Smooth muscle cell (in vitro differentiated cells): ENCODE results near the gene RNU6-9. TPM values are rescaled to one million over a fixed set of nuclear protein-coding genes. Genes with fewer than 3 reads are reported as not detected.
"Not testable (repeated sequence)": the region's sequence is repeated elsewhere in the genome, so short reads cannot be mapped to it uniquely, and the experiment has no call there.

ENCODE experiments used
- DNase-seq: peaks from one replicate; lab custom pipeline; 2025; ENCODE audit not compliant: unreplicated experiment; lab: John Stamatoyannopoulos, UW
- H2AFZ ChIP-seq: fragments of 200-600 bp; sonication (generic); 2 replicates; pipeline ENCODE4 v1.6.0; 2016; ENCODE audit warnings: antibody characterized with exemption, low read depth, mild to moderate bottlenecking
- H3F3A ChIP-seq: fragments of 200-600 bp; sonication (generic); 2 replicates; pipeline ENCODE4 v1.6.0; 2017; ENCODE audit warnings: antibody characterized with exemption, low read depth
- H3K27ac ChIP-seq: fragments of 200-600 bp; sonication (generic); 2 replicates; pipeline ENCODE4 v1.5.1; 2016; ENCODE audit warnings: low read depth, mild to moderate bottlenecking
- H3K27me3 ChIP-seq: fragments of 200-600 bp; sonication (generic); 2 replicates; pipeline ENCODE4 v1.6.1; 2016; ENCODE audit warnings: low read depth, mild to moderate bottlenecking
- H3K36me3 ChIP-seq: fragments of 200-600 bp; sonication (generic); 2 replicates; pipeline ENCODE4 v1.5.1; 2016; ENCODE audit warnings: low read depth
- H3K4me1 ChIP-seq: fragments of 200-600 bp; sonication (generic); 2 replicates; pipeline ENCODE4 v1.5.1; 2016; ENCODE audit warnings: low read depth
- H3K4me2 ChIP-seq: fragments of 200-600 bp; sonication (generic); 2 replicates; pipeline ENCODE4 v1.6.0; 2016; ENCODE audit warnings: mild to moderate bottlenecking
- H3K4me3 ChIP-seq: fragments of 200-600 bp; sonication (generic); 2 replicates; pipeline ENCODE4 v1.5.1; 2016; ENCODE audit warnings: mild to moderate bottlenecking
- H3K79me2 ChIP-seq: fragments of 200-600 bp; sonication (generic); 2 replicates; pipeline ENCODE4 v1.6.0; 2016; ENCODE audit warnings: low read depth, mild to moderate bottlenecking
- H3K9ac ChIP-seq: fragments of 200-600 bp; sonication (generic); 2 replicates; pipeline ENCODE4 v1.6.0; 2016; ENCODE audit warnings: low read depth
- H3K9me3 ChIP-seq: fragments of 200-600 bp; sonication (generic); replicated peaks from 2 replicates; pipeline ENCODE4 v1.5.1; 2016; ENCODE audit warnings: low read depth
- H4K20me1 ChIP-seq: fragments of 200-600 bp; sonication (generic); 2 replicates; pipeline ENCODE4 v1.6.0; 2016; ENCODE audit warnings: low read depth
- WGBS: methylation state at CpG from one replicate; pipeline ENCODE4 v1.1.7; 2016; ENCODE audit warnings: low lambda C conversion rate; 5-methylcytosine and 5-hydroxymethylcytosine counted together
- polyA plus RNA-seq: library from polyadenylated mRNA; unstranded; fragments of >200 nt; fragmentation: Nextera tagmentation; extraction: Ambion mirVana; gene quantifications from 2 replicates; pipeline ENCODE4 v1.2.1, GENCODE V29; 2016
- total RNA-seq: library from RNA; depleted of rRNA; stranded (reverse); fragments of >200 nt; gene quantifications from 2 replicates; pipeline ENCODE4 v1.2.3, GENCODE V29; 2014
- TF ChIP-seq, protein P1 (sequence below): fragments of 200-600 bp; sonication (generic); IDR thresholded peaks from 2 replicates; pipeline ENCODE4 v1.5.1; 2017; ENCODE audit warnings: borderline replicate concordance, mild to moderate bottlenecking, antibody characterized with exemption; ENCODE audit not compliant: insufficient read depth, poor library complexity, severe bottlenecking

The RNU6-9 gene
- total and polyA plus RNA-seq, 2 experiments from 2014 or later, result not detected

DNA sequence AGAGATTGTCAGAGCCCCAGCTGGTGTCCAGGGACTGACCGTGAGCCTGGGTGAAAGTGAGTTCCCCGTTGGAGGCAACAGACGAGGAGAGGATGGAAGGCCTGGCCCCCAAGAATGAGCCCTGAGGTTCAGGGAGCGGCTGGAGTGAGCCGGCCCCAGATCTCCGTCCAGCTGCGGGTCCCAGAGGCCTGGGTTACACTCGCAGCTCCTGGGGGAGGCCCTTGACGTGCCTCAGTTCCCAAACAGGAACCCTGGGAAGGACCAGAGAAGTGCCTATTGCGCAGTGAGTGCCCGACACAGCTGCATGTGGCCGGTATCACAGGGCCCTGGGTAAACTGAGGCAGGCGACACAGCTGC is 42.3 kb upstream of the RNU6-9 start:
- Histone ChIP-seq H3K4me2 (no peak overlapping the region), H4K20me1 (no peaks in the 10 kb centered on the region), H3K27me3 (no peaks in the 10 kb centered on the region), H3K4me3 (no peak overlapping the region), H3K9ac (no peak overlapping the region), H3K36me3 (no peaks in the 10 kb centered on the region), H3K4me1 (no peaks in the 10 kb centered on the region), H3K79me2 (no peaks in the 10 kb centered on the region), H3F3A (peaks cover 8% of the 10 kb centered on the region), H2AFZ (no peak overlapping the region), H3K27ac (no peak overlapping the region), H3K9me3 (no peaks in the 10 kb centered on the region)
- no peak for DNase-seq
- 83% methylated on average over 13 of the region's 13 CpGs for WGBS
- TF ChIP-seq, protein P1, sequence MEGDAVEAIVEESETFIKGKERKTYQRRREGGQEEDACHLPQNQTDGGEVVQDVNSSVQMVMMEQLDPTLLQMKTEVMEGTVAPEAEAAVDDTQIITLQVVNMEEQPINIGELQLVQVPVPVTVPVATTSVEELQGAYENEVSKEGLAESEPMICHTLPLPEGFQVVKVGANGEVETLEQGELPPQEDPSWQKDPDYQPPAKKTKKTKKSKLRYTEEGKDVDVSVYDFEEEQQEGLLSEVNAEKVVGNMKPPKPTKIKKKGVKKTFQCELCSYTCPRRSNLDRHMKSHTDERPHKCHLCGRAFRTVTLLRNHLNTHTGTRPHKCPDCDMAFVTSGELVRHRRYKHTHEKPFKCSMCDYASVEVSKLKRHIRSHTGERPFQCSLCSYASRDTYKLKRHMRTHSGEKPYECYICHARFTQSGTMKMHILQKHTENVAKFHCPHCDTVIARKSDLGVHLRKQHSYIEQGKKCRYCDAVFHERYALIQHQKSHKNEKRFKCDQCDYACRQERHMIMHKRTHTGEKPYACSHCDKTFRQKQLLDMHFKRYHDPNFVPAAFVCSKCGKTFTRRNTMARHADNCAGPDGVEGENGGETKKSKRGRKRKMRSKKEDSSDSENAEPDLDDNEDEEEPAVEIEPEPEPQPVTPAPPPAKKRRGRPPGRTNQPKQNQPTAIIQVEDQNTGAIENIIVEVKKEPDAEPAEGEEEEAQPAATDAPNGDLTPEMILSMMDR, result no peak

DNA sequence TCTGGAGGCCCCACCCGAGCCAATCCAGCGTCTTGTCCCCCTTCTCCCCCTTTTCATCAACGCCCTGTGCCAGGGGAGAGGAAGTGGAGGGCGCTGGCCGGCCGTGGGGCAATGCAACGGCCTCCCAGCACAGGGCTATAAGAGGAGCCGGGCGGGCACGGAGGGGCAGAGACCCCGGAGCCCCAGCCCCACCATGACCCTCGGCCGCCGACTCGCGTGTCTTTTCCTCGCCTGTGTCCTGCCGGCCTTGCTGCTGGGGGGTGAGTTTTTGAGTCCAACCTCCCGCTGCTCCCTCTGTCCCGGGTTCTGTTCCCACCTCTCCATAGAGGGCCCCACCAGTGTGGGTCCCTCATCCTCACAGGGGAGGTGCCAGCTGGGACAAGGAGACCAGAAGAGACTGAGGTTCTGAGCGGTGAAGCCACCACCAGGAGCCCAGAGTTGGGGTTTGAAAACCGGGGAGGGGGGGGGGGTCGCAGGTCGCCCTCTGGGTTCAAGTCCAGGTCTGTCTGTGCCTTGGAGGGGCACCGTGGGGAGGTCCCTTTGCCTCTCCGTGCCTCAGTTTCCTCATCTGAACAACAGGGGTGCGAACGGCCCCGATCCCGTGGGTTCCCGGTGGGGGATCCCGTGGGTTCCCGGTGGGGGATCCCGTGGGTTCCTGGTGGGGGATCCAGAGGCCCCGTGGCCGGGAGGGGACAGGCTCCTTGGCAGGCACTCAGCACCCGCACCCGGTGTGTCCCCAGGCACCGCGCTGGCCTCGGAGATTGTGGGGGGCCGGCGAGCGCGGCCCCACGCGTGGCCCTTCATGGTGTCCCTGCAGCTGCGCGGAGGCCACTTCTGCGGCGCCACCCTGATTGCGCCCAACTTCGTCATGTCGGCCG is 40.9 kb upstream of the RNU6-9 start, which contains the start of gene ELANE:
TSS of gene ELANE (plus strand) at position 168 of the 878 bp plus-strand sequence. CDS start at position 194, 26 bp downstream.
- H3K27me3 ChIP-seq, result no peaks in the 10 kb centered on the region
- DNase-seq, result no peak
- H4K20me1 ChIP-seq, result no peaks in the 10 kb centered on the region
- H3K79me2 ChIP-seq, result no peaks in the 10 kb centered on the region
- H2AFZ ChIP-seq, result no peak within 1 kb of the TSS
- no peak within 1 kb of the TSS for H3K9ac ChIP-seq
- 94% methylated on average over 50 of the region's 55 CpGs for WGBS
- H3K4me2 ChIP-seq, result no peak within 1 kb of the TSS
- TF ChIP-seq, protein P1, result no peak
- no peaks in the 10 kb centered on the region for H3K4me1 ChIP-seq
- no peak within 1 kb of the TSS for H3K4me3 ChIP-seq
- H3K36me3 ChIP-seq, result no peaks in the 10 kb centered on the region
- peaks cover 8% of the 10 kb centered on the region for H3F3A ChIP-seq
- no peak within 1 kb of the TSS for H3K27ac ChIP-seq
- no peaks in the 10 kb centered on the region for H3K9me3 ChIP-seq

DNA sequence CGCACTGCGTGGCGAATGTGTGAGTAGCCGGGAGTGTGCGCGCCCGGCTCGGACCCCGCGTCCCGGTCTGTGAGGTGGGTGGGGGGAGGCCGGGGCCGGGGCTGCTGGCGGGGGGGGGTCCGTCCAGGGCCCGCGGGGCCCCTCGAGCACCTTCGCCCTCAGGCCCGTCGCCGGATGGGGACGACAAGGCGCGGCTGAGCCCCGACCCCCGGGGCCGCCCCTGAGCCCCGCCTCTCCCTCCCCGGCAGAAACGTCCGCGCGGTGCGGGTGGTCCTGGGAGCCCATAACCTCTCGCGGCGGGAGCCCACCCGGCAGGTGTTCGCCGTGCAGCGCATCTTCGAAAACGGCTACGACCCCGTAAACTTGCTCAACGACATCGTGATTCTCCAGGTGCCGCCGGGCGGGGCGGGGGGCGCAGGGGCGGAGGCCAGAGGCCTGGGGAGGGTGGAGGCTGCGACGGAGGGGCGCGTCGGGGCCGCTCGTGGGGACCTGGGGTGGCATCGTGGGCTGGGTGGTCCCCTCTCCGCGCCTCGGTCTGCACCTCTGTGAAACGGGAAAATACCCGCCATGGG is 40.2 kb upstream of the RNU6-9 start:
- TF ChIP-seq, protein P1, result no peak
- H4K20me1 ChIP-seq, result no peaks in the 10 kb centered on the region
- no peak overlapping the region for H3K27ac ChIP-seq
- WGBS, result 95% methylated on average over 24 of the region's 67 CpGs
- H3K4me1 ChIP-seq, result no peaks in the 10 kb centered on the region
- no peak overlapping the region for H2AFZ ChIP-seq
- H3K9ac ChIP-seq, result no peak overlapping the region
- peaks cover 8% of the 10 kb centered on the region for H3F3A ChIP-seq
- no peaks in the 10 kb centered on the region for H3K36me3 ChIP-seq
- no peak overlapping the region for H3K4me3 ChIP-seq
- no peaks in the 10 kb centered on the region for H3K9me3 ChIP-seq
- no peaks in the 10 kb centered on the region for H3K79me2 ChIP-seq
- no peak overlapping the region for H3K4me2 ChIP-seq
- H3K27me3 ChIP-seq, result no peaks in the 10 kb centered on the region
- DNase-seq, result no peak

DNA sequence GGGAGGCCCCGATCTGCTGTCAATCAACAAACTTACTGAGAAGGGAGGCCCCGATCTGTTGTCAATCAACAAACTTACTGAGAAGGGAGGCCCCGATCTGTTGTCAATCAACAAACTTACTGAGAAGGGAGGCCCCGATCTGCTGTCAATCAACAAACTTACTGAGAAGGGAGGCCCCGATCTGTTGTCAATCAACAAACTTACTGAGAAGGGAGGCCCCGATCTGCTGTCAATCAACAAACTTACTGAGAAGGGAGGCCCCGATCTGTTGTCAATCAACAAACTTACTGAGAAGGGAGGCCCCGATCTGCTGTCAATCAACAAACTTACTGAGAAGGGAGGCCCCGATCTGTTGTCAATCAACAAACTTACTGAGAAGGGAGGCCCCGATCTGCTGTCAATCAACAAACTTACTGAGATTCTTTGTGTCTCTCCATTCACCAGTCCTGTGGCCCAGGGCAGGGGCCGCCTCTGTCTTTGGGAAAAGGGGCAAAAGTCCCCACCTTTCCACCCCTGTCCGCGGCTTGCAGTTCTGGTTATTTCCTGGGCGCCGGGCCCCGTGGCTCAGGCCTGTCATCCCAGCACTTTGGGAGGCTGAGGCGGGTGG is 39.6 kb upstream of the RNU6-9 start:
- DNase-seq, H3K79me2 ChIP-seq, H3K4me3 ChIP-seq, H3K4me2 ChIP-seq, H3K4me1 ChIP-seq, H3K36me3 ChIP-seq, H3K27me3 ChIP-seq, H3K9ac ChIP-seq, H3K9me3 ChIP-seq, H4K20me1 ChIP-seq, H3F3A ChIP-seq, H2AFZ ChIP-seq, H3K27ac ChIP-seq: not testable (repeated sequence)
- WGBS, result 94% methylated on average over 12 of the region's 17 CpGs
